SIG-M5 treated with dmso at 0.1 percent for 504 hours (cell line): ENCODE results near the gene FMO3.

Experiments used
- DNase-seq: peaks from one replicate; lab custom pipeline; 2025; ENCODE audit not compliant: unreplicated experiment; lab: John Stamatoyannopoulos, UW

The FMO3 gene

GRCh38 chr1:171158096-171158495 lies 67.4 kb downstream of the FMO3 start:
- DNase-seq, result no peak

GRCh38 chr1:171158551-171158950 lies 67.8 kb downstream of the FMO3 start:
- DNase-seq, result no peak

GRCh38 chr1:171159148-171159547 lies 68.4 kb downstream of the FMO3 start:
- DNase-seq, result no peak

DNA sequence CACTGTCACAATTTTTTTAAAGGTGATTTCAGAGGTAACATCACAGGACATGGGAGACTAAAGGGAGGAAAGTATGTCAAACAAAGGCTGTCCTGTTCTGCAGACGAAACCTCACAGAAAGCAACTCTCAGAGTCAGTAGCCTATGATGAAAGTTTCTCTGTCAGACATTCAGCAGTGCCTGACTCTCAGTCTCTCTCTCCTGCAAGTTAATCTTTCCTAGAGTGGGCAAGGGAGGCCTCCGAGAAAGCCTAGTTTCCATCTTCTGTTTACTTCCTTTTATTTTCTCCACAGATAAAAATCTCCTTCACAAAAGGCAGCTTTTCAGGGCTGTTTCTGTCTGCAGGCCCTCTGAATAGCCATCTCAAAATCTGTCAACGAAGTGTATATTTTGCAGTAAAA lies 69.5 kb downstream of the FMO3 start:
- DNase-seq, result peak; percentile 11

DNA sequence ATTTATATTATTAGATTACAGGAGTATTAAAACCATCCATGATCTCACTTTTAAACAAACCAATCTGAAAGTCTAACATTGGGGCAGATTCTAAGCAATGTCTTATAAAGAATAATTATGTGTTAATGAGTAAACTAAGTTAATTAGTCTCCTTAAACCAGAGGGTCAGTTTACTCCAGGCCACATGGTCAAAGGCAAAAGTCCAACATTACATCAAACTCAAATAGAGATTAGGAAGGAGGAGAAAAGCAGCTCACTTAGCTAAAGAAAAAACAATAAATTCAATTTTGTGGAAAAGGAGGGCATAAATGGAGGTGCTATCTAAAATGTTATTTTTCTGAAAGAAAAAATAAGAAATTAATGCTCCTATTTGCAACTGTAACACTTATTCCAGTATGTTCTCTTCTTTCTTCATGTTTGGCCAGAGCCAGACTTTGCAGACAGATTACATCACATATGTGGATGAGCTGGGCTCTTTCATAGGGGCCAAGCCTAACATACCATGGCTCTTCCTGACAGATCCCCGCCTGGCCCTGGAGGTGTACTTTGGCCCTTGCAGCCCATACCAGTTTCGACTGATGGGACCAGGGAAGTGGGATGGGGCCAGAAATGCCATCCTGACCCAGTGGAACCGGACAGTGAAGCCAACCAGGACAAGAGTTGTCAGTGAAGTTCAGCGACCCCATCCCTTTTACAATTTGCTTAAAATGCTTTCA lies 70.1 kb downstream of the FMO3 start:
- no peak for DNase-seq

GRCh38 chr1:171161431-171161830 lies 70.7 kb downstream of the FMO3 start:
- no peak for DNase-seq

GRCh38 chr1:171166361-171166760 lies 75.7 kb downstream of the FMO3 start:
- DNase-seq, result no peak
